ENCODE data around the gene CEBPE. TPM values are rescaled to one million over a fixed set of nuclear protein-coding genes. Genes with fewer than 3 reads are reported as not detected.
A peak's percentile ranks its signal among the peaks of the same experiment; 100 is the strongest.

The CEBPE gene
- total and polyA plus RNA-seq, 2 donors (not counting 1 experiment from before 2014, with no cell fraction given): 0.37 to 0.45 TPM

DNA sequence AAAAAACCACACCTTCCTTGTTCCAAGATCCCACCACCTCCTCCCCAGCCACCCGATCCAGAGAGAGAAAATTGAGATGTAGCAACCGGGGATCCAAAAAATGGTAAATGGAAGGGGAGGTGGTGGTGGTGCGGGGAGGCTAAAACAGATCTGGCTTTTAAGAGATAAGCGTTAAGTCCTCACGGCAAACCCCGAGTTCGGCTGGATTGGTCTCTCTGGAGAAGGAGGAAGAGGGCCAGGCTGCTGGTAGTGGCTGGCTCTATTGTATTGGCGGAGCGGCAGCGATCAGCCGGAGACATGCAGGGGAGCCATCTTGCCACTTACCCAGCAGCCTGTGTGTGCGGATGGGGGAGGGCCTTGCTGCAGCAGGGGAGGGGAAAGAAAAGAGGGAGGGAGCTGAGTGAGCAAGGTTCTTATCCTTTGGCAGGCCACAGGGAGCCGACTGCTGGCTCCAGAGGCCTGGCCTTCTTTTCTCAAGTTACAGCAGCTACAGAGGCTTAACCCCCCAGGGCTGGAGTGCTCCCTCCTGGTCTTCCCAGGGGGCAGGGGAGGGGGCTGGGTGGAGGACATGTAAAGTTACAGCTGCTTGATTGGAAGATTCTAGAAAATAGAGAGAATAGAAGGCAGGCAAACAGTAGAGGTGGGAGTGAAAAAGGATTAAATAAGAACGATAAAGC is 47.7 kb downstream of the CEBPE start:
- peak overlapping the region; percentile 65 for H3K9ac ChIP-seq (ENCODE audit: low read length)
- H2AFZ ChIP-seq (ENCODE audit: insufficient read depth, low read depth, low read length, poor library complexity, severe bottlenecking): peak overlapping the region; percentile 63
- 0% methylated on average over 12 of the region's 14 CpGs for WGBS (ENCODE audit: insufficient coverage)
- ATAC-seq (ENCODE audit: low read depth): peak; percentile 81
- peak overlapping the region; percentile 75 for H3K4me2 ChIP-seq (replicated peaks; ENCODE audit: low read depth, low read length, poor library complexity, severe bottlenecking)
- no peaks in the 10 kb centered on the region for H3K27me3 Mint-ChIP-seq
- POLR2A ChIA-PET: interaction anchor here (0.6 to 0.9 kb wide), 3 partner anchors 14 to 836 kb away, joined by 3 to 5 read pairs (median 4); partner anchors contain the start of gene CDH24
- peak overlapping the region; percentile 98 for H3K4me3 Mint-ChIP-seq
- H4K20me1 ChIP-seq (ENCODE audit: control insufficient read depth, insufficient read depth, low read length, poor library complexity, severe bottlenecking): peaks cover 43% of the 10 kb centered on the region
- H3K4me3 ChIP-seq (ENCODE audit: control extremely low read depth in 1 of 5, extremely low read depth in 1 of 5, insufficient read depth in 1 of 5, low read depth in 2 of 5, low read length in 4 of 5): peak overlapping the region; percentile 53 to 73 (median 65)
- H3K4me1 Mint-ChIP-seq: peaks cover 40% of the 10 kb centered on the region
- CTCF ChIA-PET: interaction anchor here (0.6 to 4.6 kb wide), 16 partner anchors 9 to 567 kb away, joined by 3 to 34 read pairs (median 6); partner anchors contain the start of genes ACIN1, AJUBA, C14orf119 and CDH24
- peak overlapping the region; percentile 51 to 76 for H3K27ac ChIP-seq (ENCODE audit: low read length in 2 of 2)
- peak; percentile 76 for DNase-seq
- peaks cover 36% of the 10 kb centered on the region for H3K79me2 ChIP-seq (ENCODE audit: control insufficient read depth, insufficient read depth, low read length)
- no peaks in the 10 kb centered on the region for H3K27me3 ChIP-seq (replicated peaks in 1 of 4; ENCODE audit: control extremely low read depth in 1 of 4, control insufficient read depth in 3 of 4, insufficient read depth in 4 of 4, low read length in 3 of 4)
- peak overlapping the region; percentile 92 for H3K27ac Mint-ChIP-seq
- peaks cover 7 to 62% of the 10 kb centered on the region in 2 experiments for H3K36me3 ChIP-seq (replicated peaks in 1 of 2; ENCODE audit: control extremely low read depth in 1 of 2, control insufficient read depth in 1 of 2, extremely low read depth in 1 of 2, insufficient read depth in 2 of 2, low read length in 1 of 2)
- no peaks in the 10 kb centered on the region for H3K9me3 Mint-ChIP-seq (ENCODE audit: insufficient read depth)
- intact Hi-C loops (cut with micrococcal nuclease): no loop called here
- no peaks in the 10 kb centered on the region for H3K9me3 ChIP-seq (ENCODE audit: control extremely low read depth in 1 of 3, control insufficient read depth in 2 of 3, insufficient read depth in 1 of 3, low read length in 2 of 3)
- TF ChIP-seq, protein P1, sequence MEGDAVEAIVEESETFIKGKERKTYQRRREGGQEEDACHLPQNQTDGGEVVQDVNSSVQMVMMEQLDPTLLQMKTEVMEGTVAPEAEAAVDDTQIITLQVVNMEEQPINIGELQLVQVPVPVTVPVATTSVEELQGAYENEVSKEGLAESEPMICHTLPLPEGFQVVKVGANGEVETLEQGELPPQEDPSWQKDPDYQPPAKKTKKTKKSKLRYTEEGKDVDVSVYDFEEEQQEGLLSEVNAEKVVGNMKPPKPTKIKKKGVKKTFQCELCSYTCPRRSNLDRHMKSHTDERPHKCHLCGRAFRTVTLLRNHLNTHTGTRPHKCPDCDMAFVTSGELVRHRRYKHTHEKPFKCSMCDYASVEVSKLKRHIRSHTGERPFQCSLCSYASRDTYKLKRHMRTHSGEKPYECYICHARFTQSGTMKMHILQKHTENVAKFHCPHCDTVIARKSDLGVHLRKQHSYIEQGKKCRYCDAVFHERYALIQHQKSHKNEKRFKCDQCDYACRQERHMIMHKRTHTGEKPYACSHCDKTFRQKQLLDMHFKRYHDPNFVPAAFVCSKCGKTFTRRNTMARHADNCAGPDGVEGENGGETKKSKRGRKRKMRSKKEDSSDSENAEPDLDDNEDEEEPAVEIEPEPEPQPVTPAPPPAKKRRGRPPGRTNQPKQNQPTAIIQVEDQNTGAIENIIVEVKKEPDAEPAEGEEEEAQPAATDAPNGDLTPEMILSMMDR (IDR thresholded peaks at IDR 0.05): no peak
- no peak for TF ChIP-seq EZH2 (IDR thresholded peaks at IDR 0.05; ENCODE audit: borderline replicate concordance, insufficient read depth, low read depth, low read length, poor library complexity, severe bottlenecking)
- peaks cover 21 to 41% of the 10 kb centered on the region in 2 donors for H3K4me1 ChIP-seq (ENCODE audit: control insufficient read depth in 2 of 2, insufficient read depth in 2 of 2, low read length in 2 of 2)

Data from B cell (primary cell).